ENCODE results near the gene FHDC1.

The FHDC1 gene

DNA sequence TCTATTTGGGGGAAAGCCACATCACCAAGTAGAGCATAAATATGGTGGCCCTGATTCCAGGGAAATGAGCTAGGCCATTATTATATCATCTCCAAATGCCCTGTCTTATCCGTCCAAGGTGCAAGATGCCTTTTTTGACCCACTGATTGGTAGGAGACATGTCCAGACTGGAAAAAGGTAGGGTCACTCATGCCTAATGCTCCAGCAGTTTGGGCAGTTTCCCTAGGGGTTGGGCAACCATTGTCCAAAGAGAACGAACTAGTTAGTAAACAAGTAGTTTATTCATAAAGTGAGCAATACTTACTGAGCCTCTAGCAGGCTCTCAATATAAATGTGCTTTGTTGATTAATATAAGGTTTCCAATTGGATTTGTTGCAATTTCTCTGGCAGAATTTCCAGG lies 6.2 kb downstream of the FHDC1 start:
- no peaks in the 10 kb centered on the region for H3K9me3 ChIP-seq (ENCODE audit: insufficient read depth, low read length)
- H4K20me1 ChIP-seq (ENCODE audit: low read depth, low read length): no peaks in the 10 kb centered on the region; the same call in 1 of the 2 replicates
- no peak overlapping the region for H3K4me3 ChIP-seq (ENCODE audit: insufficient read depth, low read length, poor library complexity, severe bottlenecking)
- TF ChIP-seq EZH2phosphoT487 (conservative IDR thresholded peaks at IDR 0.05; ENCODE audit: low read length): no peak
- TF ChIP-seq, protein P1, sequence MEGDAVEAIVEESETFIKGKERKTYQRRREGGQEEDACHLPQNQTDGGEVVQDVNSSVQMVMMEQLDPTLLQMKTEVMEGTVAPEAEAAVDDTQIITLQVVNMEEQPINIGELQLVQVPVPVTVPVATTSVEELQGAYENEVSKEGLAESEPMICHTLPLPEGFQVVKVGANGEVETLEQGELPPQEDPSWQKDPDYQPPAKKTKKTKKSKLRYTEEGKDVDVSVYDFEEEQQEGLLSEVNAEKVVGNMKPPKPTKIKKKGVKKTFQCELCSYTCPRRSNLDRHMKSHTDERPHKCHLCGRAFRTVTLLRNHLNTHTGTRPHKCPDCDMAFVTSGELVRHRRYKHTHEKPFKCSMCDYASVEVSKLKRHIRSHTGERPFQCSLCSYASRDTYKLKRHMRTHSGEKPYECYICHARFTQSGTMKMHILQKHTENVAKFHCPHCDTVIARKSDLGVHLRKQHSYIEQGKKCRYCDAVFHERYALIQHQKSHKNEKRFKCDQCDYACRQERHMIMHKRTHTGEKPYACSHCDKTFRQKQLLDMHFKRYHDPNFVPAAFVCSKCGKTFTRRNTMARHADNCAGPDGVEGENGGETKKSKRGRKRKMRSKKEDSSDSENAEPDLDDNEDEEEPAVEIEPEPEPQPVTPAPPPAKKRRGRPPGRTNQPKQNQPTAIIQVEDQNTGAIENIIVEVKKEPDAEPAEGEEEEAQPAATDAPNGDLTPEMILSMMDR (IDR thresholded peaks at IDR 0.05; ENCODE audit: insufficient read depth, low read length, poor library complexity, severe bottlenecking): no peak
- no peaks in the 10 kb centered on the region for H3K9me2 ChIP-seq (replicated peaks; ENCODE audit: insufficient read depth, low read length)
- H3K27me3 ChIP-seq (ENCODE audit: low read length): no peaks in the 10 kb centered on the region
- no peak overlapping the region for H2AFZ ChIP-seq (ENCODE audit: low read depth, low read length, severe bottlenecking)
- H3K36me3 ChIP-seq (ENCODE audit: low read length): no peaks in the 10 kb centered on the region
- H3K9ac ChIP-seq (ENCODE audit: low read length): no peak overlapping the region
- H3K79me2 ChIP-seq (ENCODE audit: insufficient read depth, low read length): no peaks in the 10 kb centered on the region
- no peaks in the 10 kb centered on the region for H3F3A ChIP-seq (ENCODE audit: insufficient read depth)
- no peak overlapping the region for H3K27ac ChIP-seq (ENCODE audit: low read depth, low read length)
- no peak overlapping the region for H3K4me2 ChIP-seq (ENCODE audit: low read depth, low read length, poor library complexity, severe bottlenecking)

DNA sequence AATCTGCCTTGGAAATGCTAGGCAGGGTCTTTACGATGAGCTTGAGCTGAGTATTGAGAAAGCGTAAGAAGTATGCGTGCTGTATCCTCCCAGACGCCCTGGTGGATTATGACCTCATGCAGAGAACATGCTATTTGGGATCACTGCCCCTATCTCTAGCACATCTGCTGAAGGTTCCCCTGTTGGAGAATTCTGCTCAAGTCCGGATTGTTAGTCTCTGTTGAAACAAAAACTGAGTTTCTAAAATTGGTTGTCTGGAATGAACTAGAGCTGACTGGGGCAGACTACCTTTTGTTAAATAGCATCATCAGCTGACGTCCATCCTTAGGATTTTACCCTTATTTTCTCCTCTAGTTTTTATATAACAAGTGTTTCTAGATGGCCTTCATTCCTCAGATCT lies 7.5 kb downstream of the FHDC1 start:
- no peak overlapping the region for H3K9ac ChIP-seq (ENCODE audit: low read length)
- H3K4me2 ChIP-seq (ENCODE audit: low read depth, low read length, poor library complexity, severe bottlenecking): no peak overlapping the region
- H3F3A ChIP-seq (ENCODE audit: insufficient read depth): no peaks in the 10 kb centered on the region
- H3K36me3 ChIP-seq (ENCODE audit: low read length): no peaks in the 10 kb centered on the region
- H3K9me3 ChIP-seq (ENCODE audit: insufficient read depth, low read length): no peaks in the 10 kb centered on the region
- no peaks in the 10 kb centered on the region for H3K79me2 ChIP-seq (ENCODE audit: insufficient read depth, low read length)
- H3K27me3 ChIP-seq (ENCODE audit: low read length): no peaks in the 10 kb centered on the region
- no peak overlapping the region for H3K27ac ChIP-seq (ENCODE audit: low read depth, low read length)
- H4K20me1 ChIP-seq (ENCODE audit: low read depth, low read length): no peaks in the 10 kb centered on the region
- no peak overlapping the region for H3K4me3 ChIP-seq (ENCODE audit: insufficient read depth, low read length, poor library complexity, severe bottlenecking)
- H3K9me2 ChIP-seq (replicated peaks; ENCODE audit: insufficient read depth, low read length): no peaks in the 10 kb centered on the region
- TF ChIP-seq, protein P1 (IDR thresholded peaks at IDR 0.05; ENCODE audit: insufficient read depth, low read length, poor library complexity, severe bottlenecking): no peak
- no peak for TF ChIP-seq EZH2phosphoT487 (conservative IDR thresholded peaks at IDR 0.05; ENCODE audit: low read length)
- H2AFZ ChIP-seq (ENCODE audit: low read depth, low read length, severe bottlenecking): no peak overlapping the region

DNA sequence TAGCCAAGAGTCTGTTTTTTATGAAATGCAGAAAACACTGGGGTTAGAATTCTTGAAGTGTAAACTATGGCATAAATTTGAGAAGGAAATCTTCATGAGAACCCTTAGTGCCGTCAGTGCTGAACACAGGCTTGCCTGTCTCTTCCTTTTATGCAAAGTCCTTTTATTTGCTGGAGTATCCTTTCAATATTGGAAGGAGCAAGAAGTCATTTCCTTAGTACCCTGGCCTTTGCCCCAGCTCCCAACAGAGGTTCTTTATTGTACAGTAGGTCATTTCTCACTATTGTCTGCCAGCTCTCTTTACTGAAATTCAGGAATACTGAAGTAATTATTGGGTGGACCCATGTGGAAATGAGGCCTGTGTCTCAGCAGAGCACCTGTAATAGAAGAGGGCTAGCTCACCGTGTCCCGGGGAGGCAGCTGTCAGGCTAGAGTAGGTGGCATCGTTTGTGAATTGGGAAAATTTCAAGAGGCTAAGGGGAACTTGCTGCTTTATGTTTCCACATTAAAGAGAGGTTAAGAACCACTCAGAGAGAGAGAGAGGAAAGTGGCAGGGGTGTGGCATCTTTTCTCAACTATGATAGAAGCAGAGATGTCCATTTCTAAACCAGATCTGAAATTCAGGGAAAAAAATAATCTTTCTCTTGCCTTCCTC lies 8.7 kb downstream of the FHDC1 start:
- H3K9ac ChIP-seq (ENCODE audit: low read length): no peak overlapping the region
- H3F3A ChIP-seq (ENCODE audit: insufficient read depth): no peaks in the 10 kb centered on the region
- H2AFZ ChIP-seq (ENCODE audit: low read depth, low read length, severe bottlenecking): no peak overlapping the region
- H3K4me2 ChIP-seq (ENCODE audit: low read depth, low read length, poor library complexity, severe bottlenecking): no peak overlapping the region
- H3K27ac ChIP-seq (ENCODE audit: low read depth, low read length): no peak overlapping the region
- H3K9me2 ChIP-seq (replicated peaks; ENCODE audit: insufficient read depth, low read length): no peaks in the 10 kb centered on the region
- no peaks in the 10 kb centered on the region for H4K20me1 ChIP-seq (ENCODE audit: low read depth, low read length)
- H3K4me3 ChIP-seq (ENCODE audit: insufficient read depth, low read length, poor library complexity, severe bottlenecking): no peak overlapping the region
- no peaks in the 10 kb centered on the region for H3K27me3 ChIP-seq (ENCODE audit: low read length)
- no peaks in the 10 kb centered on the region for H3K9me3 ChIP-seq (ENCODE audit: insufficient read depth, low read length)
- TF ChIP-seq, protein P1 (IDR thresholded peaks at IDR 0.05; ENCODE audit: insufficient read depth, low read length, poor library complexity, severe bottlenecking): no peak
- no peak for TF ChIP-seq EZH2phosphoT487 (conservative IDR thresholded peaks at IDR 0.05; ENCODE audit: low read length)
- no peaks in the 10 kb centered on the region for H3K79me2 ChIP-seq (ENCODE audit: insufficient read depth, low read length)
- H3K36me3 ChIP-seq (ENCODE audit: low read length): no peaks in the 10 kb centered on the region
